ENCODE measurements around the gene TMEM198.

DNA sequence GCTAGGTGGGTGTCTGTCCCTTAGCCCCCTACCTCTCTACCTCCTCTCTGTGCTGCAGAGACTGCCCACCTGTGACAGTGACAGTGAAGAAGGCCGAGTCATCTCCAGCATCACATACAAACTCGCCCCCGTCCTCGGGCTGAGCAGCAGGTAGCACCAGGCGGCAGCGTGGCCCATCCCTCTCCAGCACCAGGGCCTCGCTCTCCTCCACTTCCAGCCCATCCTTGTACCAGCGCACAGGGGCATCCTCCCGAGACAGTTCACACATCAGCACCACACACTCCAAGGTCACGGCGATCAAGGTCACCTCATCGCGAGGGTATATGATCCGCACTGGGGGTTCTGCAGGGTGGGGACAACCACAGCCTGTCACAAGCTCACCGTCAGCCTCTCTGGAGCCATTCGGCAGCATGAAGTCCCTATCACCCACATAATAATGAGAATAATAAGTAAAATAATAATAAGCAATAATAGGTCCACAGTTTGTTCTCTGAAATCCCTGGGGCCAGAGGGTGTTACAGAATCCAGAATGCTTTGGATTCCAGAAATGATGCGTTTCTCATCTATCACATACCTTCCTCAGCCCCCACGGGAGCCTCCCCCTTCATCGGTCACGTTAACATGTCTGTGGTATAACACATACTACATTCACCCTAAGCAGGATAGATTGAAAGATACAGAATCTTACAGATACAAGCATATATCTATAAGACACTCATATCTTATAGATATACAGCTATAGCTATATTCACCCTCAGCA, 15.5 kb downstream of the TMEM198 start:
- TF ChIP-seq CTCF (IDR thresholded peaks at IDR 0.05) (no peak), ZFX (IDR thresholded peaks at IDR 0.05; ENCODE audit: borderline replicate concordance) (no peak)
